Tibial nerve (tissue), 4 donors: Measurements from ENCODE around the gene NFIA. TPM values are rescaled to one million over a fixed set of nuclear protein-coding genes. Genes with fewer than 3 reads are reported as not detected.
A peak's percentile ranks its signal among the peaks of the same experiment; 100 is the strongest.

Experiments
- DNase-seq, 2 donors: peaks; one replicate each; pipeline ENCODE4 v3.0.0-alpha.2; 2019; ENCODE audit warnings: low spot score in 2 of 2
- H3K27ac ChIP-seq, 4 donors: fragments of 200-600 bp; sonication (generic) in 3 of 4; one replicate each; pipeline ENCODE4 v1.5.1; 2017 to 2019; ENCODE audit warnings: mild to moderate bottlenecking in 1 of 4
- H3K27me3 ChIP-seq, 2 donors: fragments of 200-600 bp; sonication (generic) in 1 of 2; one replicate each; pipeline versions ENCODE4 v1.5.1 to v1.6.0; 2017 to 2019
- H3K36me3 ChIP-seq, 3 donors: fragments of 200-600 bp; sonication (generic); one replicate each; pipeline ENCODE4 v1.5.1; 2018 to 2019
- H3K4me1 ChIP-seq, 4 donors: fragments of 200-600 bp; sonication (generic) in 3 of 4; one replicate each; pipeline ENCODE4 v1.5.1; 2017 to 2019
- H3K4me3 ChIP-seq, 4 donors: fragments of 200-600 bp; sonication (generic) in 3 of 4; one replicate each; pipeline ENCODE4 v1.5.1; 2017 to 2019; ENCODE audit warnings: mild to moderate bottlenecking in 1 of 4, moderate library complexity in 1 of 4
- H3K9me3 ChIP-seq, 4 donors: fragments of 200-600 bp; sonication (generic) in 3 of 4; one replicate each; pipeline ENCODE4 v1.5.1; 2017 to 2019
- EP300 ChIP-seq, 2 donors: sonication (generic); formaldehyde crosslinking; IDR thresholded peaks; one replicate each; pipeline ENCODE4 v1.6.1; 2017; ENCODE audit warnings: antibody characterized with exemption in 2 of 2, mild to moderate bottlenecking in 1 of 2
- POLR2A ChIP-seq, 2 donors: fragments of 450-650 bp; IDR thresholded peaks; one replicate each; pipeline ENCODE4 v1.6.1; 2017; ENCODE audit warnings: antibody characterized with exemption in 2 of 2, mild to moderate bottlenecking in 2 of 2, moderate library complexity in 2 of 2
- WGBS, 2 donors: methylation state at CpG; one replicate each; pipeline ENCODE4 v1.1.5; 2018; 5-methylcytosine and 5-hydroxymethylcytosine counted together
- total RNA-seq, 4 donors: library from RNA; depleted of rRNA; stranded (reverse); fragments of >200 nt; gene quantifications; one replicate each; pipeline ENCODE4 v1.1.0, GENCODE V29; 2016
- TF ChIP-seq, protein P1 (sequence below), 5 experiments: fragments of 200-600 bp in 3 of 5; fragments of 450-650 bp in 2 of 5; sonication (generic) in 3 of 5; IDR thresholded peaks; one replicate each; pipeline ENCODE4 v1.5.1; 2016 to 2019; ENCODE audit warnings: antibody characterized with exemption in 5 of 5, mild to moderate bottlenecking in 3 of 5, moderate library complexity in 2 of 5

Gene NFIA
- total RNA-seq, 4 donors from 2014 or later: 71.2 to 81.4 (median 75.7) TPM

DNA sequence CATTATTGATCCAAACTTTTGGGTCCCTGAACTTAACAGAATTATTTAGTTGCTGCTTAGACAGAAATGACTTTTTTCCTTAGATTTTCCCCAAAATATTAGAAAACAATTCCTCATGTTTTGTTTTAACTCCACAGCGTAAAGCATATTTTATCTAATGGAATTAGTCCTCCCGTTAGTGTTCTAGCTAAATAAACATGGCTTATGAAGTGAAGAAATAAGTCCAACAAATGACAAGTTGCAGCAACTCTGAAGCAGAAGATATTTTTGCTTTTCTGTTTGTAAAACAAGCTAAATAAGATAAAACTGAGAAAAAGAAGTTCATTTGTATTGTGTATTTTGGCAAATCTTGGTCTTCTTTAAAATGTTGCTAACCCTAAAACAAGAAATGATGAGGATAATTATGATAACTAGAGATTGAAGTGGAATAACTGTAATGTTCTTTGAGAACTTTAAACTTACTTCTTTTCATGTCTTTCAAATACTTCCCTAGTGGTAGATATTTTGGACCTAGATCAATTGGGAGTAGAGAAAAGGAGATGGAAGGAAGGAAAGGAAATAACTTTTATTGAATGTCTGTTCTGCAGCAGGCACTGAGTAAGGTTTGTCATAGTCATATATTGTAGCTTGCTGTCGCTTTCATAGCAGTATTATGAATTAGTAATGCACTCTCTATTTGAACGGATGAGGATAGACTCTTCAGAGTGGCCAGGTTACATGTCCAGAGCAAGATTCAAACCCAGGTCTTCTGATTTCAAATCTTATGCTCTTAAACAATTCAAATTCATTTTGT lies 12.5 kb downstream of the NFIA start:
- peaks cover 0 to 98% (median 38%) of the 10 kb centered on the region in 4 donors for H3K4me1 ChIP-seq

DNA sequence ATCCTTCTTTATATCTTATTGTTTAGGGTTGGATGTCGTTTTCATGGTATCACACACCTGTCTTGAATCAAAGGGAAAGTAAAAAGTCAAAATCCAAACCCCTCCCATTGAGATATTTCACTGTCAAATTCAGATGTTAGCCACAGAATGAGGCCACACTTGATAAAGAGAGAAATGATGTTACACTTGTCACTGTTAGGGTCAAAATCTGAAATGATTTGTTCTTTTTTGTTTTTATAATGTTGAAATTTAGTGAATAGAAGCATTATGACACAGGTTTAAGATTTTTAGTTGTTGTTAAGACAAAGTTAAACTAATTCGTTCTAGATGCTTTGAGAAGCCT lies 13.1 kb downstream of the NFIA start:
- 62 to 65% methylated on average over 2 of the region's 2 CpGs for WGBS, 2 donors
- TF ChIP-seq EP300 (IDR thresholded peaks at IDR 0.05) (no peak), POLR2A (IDR thresholded peaks at IDR 0.05) (no peak)
- TF ChIP-seq, protein P1, sequence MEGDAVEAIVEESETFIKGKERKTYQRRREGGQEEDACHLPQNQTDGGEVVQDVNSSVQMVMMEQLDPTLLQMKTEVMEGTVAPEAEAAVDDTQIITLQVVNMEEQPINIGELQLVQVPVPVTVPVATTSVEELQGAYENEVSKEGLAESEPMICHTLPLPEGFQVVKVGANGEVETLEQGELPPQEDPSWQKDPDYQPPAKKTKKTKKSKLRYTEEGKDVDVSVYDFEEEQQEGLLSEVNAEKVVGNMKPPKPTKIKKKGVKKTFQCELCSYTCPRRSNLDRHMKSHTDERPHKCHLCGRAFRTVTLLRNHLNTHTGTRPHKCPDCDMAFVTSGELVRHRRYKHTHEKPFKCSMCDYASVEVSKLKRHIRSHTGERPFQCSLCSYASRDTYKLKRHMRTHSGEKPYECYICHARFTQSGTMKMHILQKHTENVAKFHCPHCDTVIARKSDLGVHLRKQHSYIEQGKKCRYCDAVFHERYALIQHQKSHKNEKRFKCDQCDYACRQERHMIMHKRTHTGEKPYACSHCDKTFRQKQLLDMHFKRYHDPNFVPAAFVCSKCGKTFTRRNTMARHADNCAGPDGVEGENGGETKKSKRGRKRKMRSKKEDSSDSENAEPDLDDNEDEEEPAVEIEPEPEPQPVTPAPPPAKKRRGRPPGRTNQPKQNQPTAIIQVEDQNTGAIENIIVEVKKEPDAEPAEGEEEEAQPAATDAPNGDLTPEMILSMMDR (IDR thresholded peaks at IDR 0.05): no peak
- Histone ChIP-seq H3K9me3 (no peaks in the 10 kb centered on the region), H3K4me1 (peaks cover 0 to 96% (median 35%) of the 10 kb centered on the region in 4 donors), H3K4me3 (no peak overlapping the region), H3K36me3 (no peaks in the 10 kb centered on the region), H3K27ac (peak overlapping the region in 2 of 4 donors; percentile 44 to 78), H3K27me3 (no peaks in the 10 kb centered on the region)
- no peak for DNase-seq

More for the DNA sequence above, 12.5 kb downstream of the NFIA start:
- Histone ChIP-seq H3K4me3 (no peak overlapping the region), H3K27ac (peak overlapping the region; percentile 5 to 78 (median 34)), H3K9me3 (no peaks in the 10 kb centered on the region), H3K36me3 (no peaks in the 10 kb centered on the region), H3K27me3 (no peaks in the 10 kb centered on the region)
- 54 to 56% methylated on average over 4 of the region's 4 CpGs for WGBS, 2 donors
- no peak for DNase-seq
- TF ChIP-seq EP300 (IDR thresholded peaks at IDR 0.05): no peak
- no peak for TF ChIP-seq POLR2A (IDR thresholded peaks at IDR 0.05)
- TF ChIP-seq, protein P1 (IDR thresholded peaks at IDR 0.05): no peak

DNA sequence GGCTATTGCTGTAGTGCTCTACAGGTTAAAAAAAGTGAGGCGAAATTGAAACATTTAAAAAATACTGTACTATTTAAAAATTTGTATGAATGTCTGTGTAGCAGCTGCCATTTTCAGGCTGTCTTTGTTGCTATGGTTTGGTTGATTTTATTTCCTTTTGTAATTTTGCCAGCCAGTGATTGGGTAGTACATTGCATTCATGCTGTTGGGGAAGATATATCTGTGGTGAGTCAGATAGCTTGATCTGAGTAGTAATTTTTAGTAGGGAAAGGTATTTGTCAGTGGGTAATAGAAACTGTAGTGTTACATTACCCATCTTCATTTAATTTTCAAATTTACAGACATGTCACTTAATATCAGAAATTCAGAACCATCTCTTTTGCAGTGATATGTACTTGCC lies 15.0 kb downstream of the NFIA start:
- no peaks in the 10 kb centered on the region for H3K36me3 ChIP-seq
- H3K9me3 ChIP-seq: no peaks in the 10 kb centered on the region
- DNase-seq: no peak
- no peaks in the 10 kb centered on the region for H3K27me3 ChIP-seq
- WGBS, 2 donors: 88 to 94% methylated on average over 1 of the region's 1 CpG
- peaks cover 0 to 89% (median 23%) of the 10 kb centered on the region in 4 donors for H3K4me1 ChIP-seq
- no peak overlapping the region for H3K4me3 ChIP-seq
- peak overlapping the region in 1 of 4 donors; percentile 40 for H3K27ac ChIP-seq
- TF ChIP-seq EP300 (IDR thresholded peaks at IDR 0.05) (no peak), POLR2A (IDR thresholded peaks at IDR 0.05) (no peak)
- TF ChIP-seq, protein P1 (IDR thresholded peaks at IDR 0.05): no peak

DNA sequence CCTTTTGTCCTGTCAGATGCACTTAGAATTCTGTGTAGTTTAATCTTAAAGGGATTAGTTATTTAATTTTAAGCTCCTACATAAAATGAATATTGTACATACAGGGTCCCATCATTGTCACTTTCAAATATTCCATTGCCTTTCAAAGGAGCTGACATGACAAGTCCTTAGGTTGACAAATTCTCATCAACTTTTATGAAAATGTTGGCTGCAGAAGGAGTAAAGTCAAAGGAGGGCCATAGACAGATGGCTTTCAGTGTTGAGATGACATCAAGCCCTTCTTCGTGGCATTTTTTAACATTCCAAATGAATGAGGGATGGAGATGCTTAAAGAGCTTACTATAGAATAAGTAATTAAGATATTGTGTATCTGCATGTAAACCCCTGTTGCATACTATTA lies 15.4 kb downstream of the NFIA start:
- 38 to 39% methylated on average over 1 of the region's 1 CpG for WGBS, 2 donors
- TF ChIP-seq, protein P1 (IDR thresholded peaks at IDR 0.05): no peak
- TF ChIP-seq EP300 (IDR thresholded peaks at IDR 0.05): no peak
- TF ChIP-seq POLR2A (IDR thresholded peaks at IDR 0.05): no peak

DNA sequence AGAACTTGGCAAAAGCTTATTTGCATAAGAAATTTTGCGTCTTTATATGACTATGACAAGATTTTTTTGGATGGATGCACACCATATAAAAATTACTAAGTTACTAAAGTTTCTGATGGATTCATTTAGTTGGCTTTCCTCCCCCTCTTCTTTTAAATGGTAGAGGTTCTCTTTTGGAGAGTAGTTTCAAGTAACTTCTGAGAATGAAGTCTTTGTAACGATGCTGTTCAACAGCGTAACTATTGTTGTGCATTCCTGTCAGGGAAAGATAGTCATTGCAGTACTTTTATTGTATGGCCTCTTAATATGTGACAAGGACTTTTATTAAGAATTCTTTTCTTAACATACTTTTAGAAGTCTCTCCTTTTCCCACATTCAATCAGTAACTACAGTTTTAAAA lies 16.0 kb downstream of the NFIA start:
- H3K9me3 ChIP-seq: no peaks in the 10 kb centered on the region
- DNase-seq: no peak
- TF ChIP-seq EP300 (IDR thresholded peaks at IDR 0.05): no peak
- no peak for TF ChIP-seq POLR2A (IDR thresholded peaks at IDR 0.05)
- TF ChIP-seq, protein P1 (IDR thresholded peaks at IDR 0.05): no peak
- H3K27ac ChIP-seq: peak overlapping the region in 2 of 4 donors; percentile 40 to 86
- no peaks in the 10 kb centered on the region for H3K36me3 ChIP-seq
- no peak overlapping the region for H3K4me3 ChIP-seq
- no peaks in the 10 kb centered on the region for H3K27me3 ChIP-seq
- WGBS, 2 donors: 43 to 44% methylated on average over 3 of the region's 3 CpGs
- H3K4me1 ChIP-seq: peaks cover 0 to 88% (median 21%) of the 10 kb centered on the region in 4 donors

More for the DNA sequence above, 15.4 kb downstream of the NFIA start:
- Histone ChIP-seq H3K4me1 (peaks cover 0 to 89% (median 21%) of the 10 kb centered on the region in 4 donors), H3K36me3 (no peaks in the 10 kb centered on the region), H3K27ac (peak overlapping the region in 1 of 4 donors; percentile 40), H3K27me3 (no peaks in the 10 kb centered on the region), H3K9me3 (no peaks in the 10 kb centered on the region), H3K4me3 (no peak overlapping the region)
- no peak for DNase-seq
